ENCODE measurements around the gene ILDR1.
"Not testable (repeated sequence)": the region's sequence is repeated elsewhere in the genome, so short reads cannot be mapped to it uniquely, and the experiment has no call there.

The ILDR1 gene

GRCh38 chr3:122021811-122022401 lies at the start of gene ILDR1:
TSS of gene ILDR1 (minus strand) at chr3:122022247. CDS start at chr3:122022077, 170 bp downstream.
- no peak for DNase-seq (ENCODE audit: low read depth in 2 of 2)

GRCh38 chr3:122067588-122068240 lies 45.7 kb upstream of the ILDR1 start:
- DNase-seq (ENCODE audit: low read depth in 2 of 2): no peak

GRCh38 chr3:122067214-122067550 lies 45.1 kb upstream of the ILDR1 start:
- no peak for DNase-seq (ENCODE audit: low read depth in 2 of 2)

- no peak for DNase-seq (ENCODE audit: low read depth in 2 of 2)
Measured at GRCh38 chr3:122066331-122067213, 44.5 kb upstream of the ILDR1 start.

- no peak for DNase-seq (ENCODE audit: low read depth in 2 of 2)
Measured at GRCh38 chr3:122064326-122064725, 42.3 kb upstream of the ILDR1 start.

GRCh38 chr3:122063908-122064307 lies 41.9 kb upstream of the ILDR1 start:
- no peak for DNase-seq (ENCODE audit: low read depth in 2 of 2)

- DNase-seq (ENCODE audit: low read depth in 2 of 2): no peak
Measured at GRCh38 chr3:122060040-122060698, 38.1 kb upstream of the ILDR1 start.

GRCh38 chr3:122058294-122058693 lies 36.2 kb upstream of the ILDR1 start:
- DNase-seq (ENCODE audit: low read depth in 2 of 2): no peak

GRCh38 chr3:122057671-122058070 lies 35.6 kb upstream of the ILDR1 start:
- DNase-seq (ENCODE audit: low read depth in 2 of 2): no peak

- DNase-seq (ENCODE audit: low read depth in 2 of 2): no peak
Measured at GRCh38 chr3:122055215-122055614, 33.2 kb upstream of the ILDR1 start, which contains the start of gene CD86. TSS of gene CD86 (plus strand) at chr3:122055362. CDS start at chr3:122055490, 128 bp downstream.

GRCh38 chr3:122052968-122053367 lies 30.9 kb upstream of the ILDR1 start:
- no peak for DNase-seq (ENCODE audit: low read depth in 2 of 2)

- not testable (repeated sequence) for DNase-seq (ENCODE audit: low read depth in 2 of 2)
Measured at GRCh38 chr3:122047773-122048172, 25.7 kb upstream of the ILDR1 start.

- DNase-seq (ENCODE audit: low read depth in 2 of 2): not testable (repeated sequence)
Measured at GRCh38 chr3:122047296-122047695, 25.2 kb upstream of the ILDR1 start.

- no peak for DNase-seq (ENCODE audit: low read depth in 2 of 2)
Measured at GRCh38 chr3:122033023-122033422, 11.0 kb upstream of the ILDR1 start.

- DNase-seq (ENCODE audit: low read depth in 2 of 2): no peak
Measured at GRCh38 chr3:122032531-122032930, 10.5 kb upstream of the ILDR1 start.

- DNase-seq (ENCODE audit: low read depth in 2 of 2): no peak
Measured at GRCh38 chr3:122031123-122031468, 9.0 kb upstream of the ILDR1 start.

GRCh38 chr3:122030381-122031122 lies 8.5 kb upstream of the ILDR1 start:
- DNase-seq (ENCODE audit: low read depth in 2 of 2): no peak

- no peak for DNase-seq (ENCODE audit: low read depth in 2 of 2)
Measured at GRCh38 chr3:122025296-122025695, 3.2 kb upstream of the ILDR1 start.

- no peak for DNase-seq (ENCODE audit: low read depth in 2 of 2)
Measured at GRCh38 chr3:122024800-122025199, 2.8 kb upstream of the ILDR1 start.

- DNase-seq (ENCODE audit: low read depth in 2 of 2): no peak
Measured at GRCh38 chr3:122023335-122023910, 1.4 kb upstream of the ILDR1 start.

GRCh38 chr3:122021037-122021436 lies 1.0 kb downstream of the ILDR1 start:
- no peak for DNase-seq (ENCODE audit: low read depth in 2 of 2)

All from activated CD8-positive, alpha-beta memory T cell treated with anti-CD3 and anti-CD28 coated beads for 4 hours (primary cell).